Astrocyte of the spinal cord (primary cell): Measurements from ENCODE around the gene PRKCE.

Experiments used
- DNase-seq: peaks from one replicate; pipeline ENCODE4 v3.0.0; 2011; ENCODE audit warnings: low read depth, low spot score
- H3K4me3 ChIP-seq: 2 replicates; pipeline ENCODE4 v1.5.1; 2011; ENCODE audit warnings: low read depth, mild to moderate bottlenecking, low read length, moderate library complexity
- in situ Hi-C: cut with HindIII; loops from 2 replicates; pipeline ENCODE4 v1.10.0; 2017; ENCODE audit warnings: low sequenced_read_pairs
- TF ChIP-seq, protein P1 (sequence below): IDR thresholded peaks from 2 replicates; pipeline ENCODE4 v1.5.1; 2012; ENCODE audit warnings: low read depth, mild to moderate bottlenecking, low read length, inconsistent platforms

PRKCE gene

DNA sequence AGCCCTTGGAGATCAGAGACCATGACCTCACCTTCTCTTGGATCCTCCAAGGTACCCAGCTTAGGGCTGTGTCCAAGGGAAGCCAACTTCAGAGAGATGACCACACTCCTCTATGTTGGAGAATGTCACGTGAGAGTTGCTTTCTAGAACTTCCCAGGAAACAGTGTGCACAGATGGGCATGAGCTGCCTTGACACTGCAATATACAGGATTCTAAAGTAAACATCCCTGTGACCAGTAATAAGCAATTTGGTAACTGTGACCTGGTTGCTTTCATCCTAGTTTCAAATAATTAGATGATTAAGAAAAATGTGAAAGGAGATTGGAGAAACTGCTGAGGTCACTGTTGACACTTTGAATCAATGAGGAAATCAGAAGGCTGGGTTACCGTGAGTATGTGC is 464.7 kb downstream of the PRKCE start:
- H3K4me3 ChIP-seq = no peak overlapping the region
- in situ Hi-C loops = no loop called here
- TF ChIP-seq, protein P1, sequence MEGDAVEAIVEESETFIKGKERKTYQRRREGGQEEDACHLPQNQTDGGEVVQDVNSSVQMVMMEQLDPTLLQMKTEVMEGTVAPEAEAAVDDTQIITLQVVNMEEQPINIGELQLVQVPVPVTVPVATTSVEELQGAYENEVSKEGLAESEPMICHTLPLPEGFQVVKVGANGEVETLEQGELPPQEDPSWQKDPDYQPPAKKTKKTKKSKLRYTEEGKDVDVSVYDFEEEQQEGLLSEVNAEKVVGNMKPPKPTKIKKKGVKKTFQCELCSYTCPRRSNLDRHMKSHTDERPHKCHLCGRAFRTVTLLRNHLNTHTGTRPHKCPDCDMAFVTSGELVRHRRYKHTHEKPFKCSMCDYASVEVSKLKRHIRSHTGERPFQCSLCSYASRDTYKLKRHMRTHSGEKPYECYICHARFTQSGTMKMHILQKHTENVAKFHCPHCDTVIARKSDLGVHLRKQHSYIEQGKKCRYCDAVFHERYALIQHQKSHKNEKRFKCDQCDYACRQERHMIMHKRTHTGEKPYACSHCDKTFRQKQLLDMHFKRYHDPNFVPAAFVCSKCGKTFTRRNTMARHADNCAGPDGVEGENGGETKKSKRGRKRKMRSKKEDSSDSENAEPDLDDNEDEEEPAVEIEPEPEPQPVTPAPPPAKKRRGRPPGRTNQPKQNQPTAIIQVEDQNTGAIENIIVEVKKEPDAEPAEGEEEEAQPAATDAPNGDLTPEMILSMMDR = no peak
- DNase-seq = no peak

DNA sequence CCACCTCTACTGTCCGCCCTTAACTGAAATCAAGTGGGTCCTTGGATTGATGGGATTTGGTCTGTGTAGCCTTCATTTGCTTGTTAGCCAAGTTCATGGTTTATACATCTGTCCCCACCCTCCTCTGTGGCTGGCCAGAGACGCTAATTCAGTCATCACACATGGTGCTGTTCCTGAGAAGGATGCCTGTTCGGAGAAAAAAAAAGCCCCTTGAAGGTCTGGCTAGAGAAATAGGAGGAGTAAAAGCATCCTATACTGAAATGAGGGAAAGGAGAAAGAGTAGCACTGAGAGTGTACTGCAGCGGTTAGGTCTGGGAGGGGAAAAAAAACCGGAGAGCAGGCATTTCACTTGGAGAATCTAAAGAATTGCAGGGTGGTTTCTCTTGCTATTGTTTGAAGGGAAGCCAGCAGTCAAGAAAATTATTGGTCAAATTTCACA is 465.1 kb downstream of the PRKCE start:
- in situ Hi-C loops = no loop called here
- peak; percentile 62 for DNase-seq
- TF ChIP-seq, protein P1 = no peak
- no peak overlapping the region for H3K4me3 ChIP-seq

DNA sequence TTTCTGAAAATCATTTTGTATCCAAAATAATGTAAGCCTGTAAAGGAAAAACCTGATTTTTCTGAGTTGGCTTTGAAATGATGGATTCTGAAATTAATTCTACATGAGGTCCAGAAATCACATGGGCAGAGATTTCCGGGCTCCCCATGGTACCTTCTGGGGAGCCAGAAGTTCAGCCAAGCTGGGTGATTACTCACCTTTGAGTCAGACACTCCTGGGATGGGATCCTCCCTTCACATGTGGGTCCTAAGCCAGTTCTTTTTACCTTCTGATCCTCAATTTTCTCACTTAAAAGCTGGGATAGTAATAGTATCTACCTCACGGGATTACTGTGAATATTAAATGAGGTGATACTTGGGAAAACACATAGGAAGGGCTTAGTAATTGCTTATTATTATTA is 465.9 kb downstream of the PRKCE start:
- no peak overlapping the region for H3K4me3 ChIP-seq
- TF ChIP-seq, protein P1 = no peak
- in situ Hi-C loops = no loop called here
- DNase-seq = peak; percentile 79

DNA sequence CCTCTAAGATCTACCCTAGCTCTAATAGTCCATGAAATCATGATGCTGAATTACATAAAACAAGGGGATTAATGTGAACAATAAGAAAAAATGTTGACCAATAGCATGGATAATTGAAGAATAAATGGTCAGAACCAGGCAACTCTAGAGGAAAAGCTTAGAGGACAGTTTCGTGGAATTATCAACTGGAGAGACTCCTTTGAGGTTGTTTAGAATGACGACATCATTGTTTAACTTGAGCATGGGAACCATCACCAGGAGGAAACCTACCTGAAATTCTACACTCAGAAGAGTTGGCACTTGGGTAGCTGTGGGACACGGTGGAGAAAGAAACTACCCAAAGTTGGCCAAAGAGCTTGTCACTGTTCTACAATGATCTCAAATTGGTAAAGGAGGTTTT is 466.5 kb downstream of the PRKCE start:
- in situ Hi-C loops = no loop called here
- TF ChIP-seq, protein P1 = no peak
- H3K4me3 ChIP-seq = no peak overlapping the region
- DNase-seq = no peak

DNA sequence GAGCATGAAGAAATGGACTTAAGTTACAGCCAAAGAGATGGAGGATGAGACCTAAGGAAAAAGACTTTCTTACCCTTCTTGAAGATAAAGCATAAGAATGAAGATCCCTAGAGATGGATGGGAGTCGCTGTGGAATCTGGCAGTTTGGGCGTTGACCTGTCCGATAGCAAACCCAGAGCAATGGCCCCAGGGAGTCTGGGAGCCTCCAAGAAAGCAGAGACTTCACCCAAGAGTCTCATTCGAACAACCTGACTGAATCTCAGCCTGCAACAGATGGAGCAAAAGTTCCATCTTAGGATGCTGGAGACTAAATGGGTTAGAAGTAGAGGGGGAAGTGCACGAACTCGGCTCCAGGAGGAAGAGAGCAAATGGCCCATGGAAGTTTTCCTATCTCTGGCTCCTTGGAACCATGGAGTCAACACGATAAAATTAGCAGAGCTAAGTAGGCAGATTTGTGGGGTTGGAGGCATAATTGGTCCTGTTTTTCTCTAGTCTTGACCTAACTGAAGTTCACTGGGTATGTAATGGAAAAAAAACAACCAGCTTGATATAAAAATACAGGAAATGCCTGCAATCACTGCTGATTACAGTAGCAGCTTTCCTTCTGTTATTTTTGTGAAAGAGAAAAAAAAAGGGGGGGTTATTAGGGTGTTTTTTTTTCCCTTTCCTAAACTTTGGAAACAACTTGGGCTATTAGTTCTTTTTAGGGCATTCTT is 467.3 kb downstream of the PRKCE start:
- DNase-seq = no peak
- in situ Hi-C loops = no loop called here

DNA sequence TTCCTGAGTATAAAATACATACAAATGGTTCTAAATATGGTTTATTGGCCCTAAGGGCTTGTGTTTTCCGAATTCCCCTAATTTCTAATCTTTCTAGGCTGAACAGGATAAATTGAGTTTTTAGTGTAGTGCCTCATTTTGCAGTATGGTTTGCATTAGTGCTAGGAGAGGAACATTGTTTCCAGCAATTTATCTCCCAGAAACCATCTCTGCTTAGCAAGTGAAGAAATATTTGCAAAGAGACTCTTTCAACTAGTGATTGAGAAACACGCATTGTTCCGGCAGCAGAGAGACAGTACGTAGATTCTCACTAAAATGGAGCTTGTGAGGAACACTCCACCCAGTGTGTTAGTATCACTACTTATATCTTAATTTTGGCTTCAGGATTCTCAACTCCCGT is 468.0 kb downstream of the PRKCE start:
- in situ Hi-C loops = no loop called here
- TF ChIP-seq, protein P1 = no peak
- DNase-seq = no peak
- no peak overlapping the region for H3K4me3 ChIP-seq

More for the DNA sequence above, 467.3 kb downstream of the PRKCE start:
- TF ChIP-seq, protein P1 = no peak
- H3K4me3 ChIP-seq = no peak overlapping the region
